ENCODE measurements around the gene SLC38A7.

DNA sequence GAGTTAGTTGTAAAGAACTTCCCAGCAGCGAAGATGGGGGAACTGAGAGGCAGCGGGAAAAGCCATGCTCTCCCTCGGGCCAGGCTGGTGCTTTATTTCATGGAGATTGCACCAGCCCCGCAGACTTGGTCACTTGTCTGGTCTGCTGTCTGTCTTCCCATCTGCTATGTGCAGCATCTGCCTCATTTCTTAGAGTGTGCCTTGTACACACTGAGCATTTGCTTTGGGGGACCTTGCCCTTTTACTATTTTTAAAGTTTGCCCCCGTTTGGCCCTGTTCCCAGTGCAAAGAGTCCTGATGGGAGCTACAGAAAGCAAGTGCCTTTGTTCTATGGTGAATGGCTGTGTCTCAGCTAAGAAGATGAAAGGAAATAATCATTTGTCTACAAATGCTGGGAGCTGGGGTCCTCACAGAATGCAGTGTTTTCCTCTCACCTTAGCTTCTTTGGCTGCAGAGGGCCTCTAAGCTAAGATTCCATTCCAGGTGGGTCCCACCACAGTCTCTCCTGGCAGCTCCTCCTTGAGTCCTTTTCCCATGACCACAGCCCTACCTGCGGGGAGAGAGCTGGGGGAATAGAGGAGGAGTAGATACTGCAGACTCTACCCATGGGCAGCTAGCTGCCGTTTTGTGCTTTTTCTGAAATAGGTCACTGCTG lies 29.9 kb downstream of the SLC38A7 start:
- TF ChIP-seq, protein P1, sequence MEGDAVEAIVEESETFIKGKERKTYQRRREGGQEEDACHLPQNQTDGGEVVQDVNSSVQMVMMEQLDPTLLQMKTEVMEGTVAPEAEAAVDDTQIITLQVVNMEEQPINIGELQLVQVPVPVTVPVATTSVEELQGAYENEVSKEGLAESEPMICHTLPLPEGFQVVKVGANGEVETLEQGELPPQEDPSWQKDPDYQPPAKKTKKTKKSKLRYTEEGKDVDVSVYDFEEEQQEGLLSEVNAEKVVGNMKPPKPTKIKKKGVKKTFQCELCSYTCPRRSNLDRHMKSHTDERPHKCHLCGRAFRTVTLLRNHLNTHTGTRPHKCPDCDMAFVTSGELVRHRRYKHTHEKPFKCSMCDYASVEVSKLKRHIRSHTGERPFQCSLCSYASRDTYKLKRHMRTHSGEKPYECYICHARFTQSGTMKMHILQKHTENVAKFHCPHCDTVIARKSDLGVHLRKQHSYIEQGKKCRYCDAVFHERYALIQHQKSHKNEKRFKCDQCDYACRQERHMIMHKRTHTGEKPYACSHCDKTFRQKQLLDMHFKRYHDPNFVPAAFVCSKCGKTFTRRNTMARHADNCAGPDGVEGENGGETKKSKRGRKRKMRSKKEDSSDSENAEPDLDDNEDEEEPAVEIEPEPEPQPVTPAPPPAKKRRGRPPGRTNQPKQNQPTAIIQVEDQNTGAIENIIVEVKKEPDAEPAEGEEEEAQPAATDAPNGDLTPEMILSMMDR (IDR thresholded peaks at IDR 0.05; ENCODE audit: insufficient read depth, low read length, poor library complexity, severe bottlenecking) = no peak
- TF ChIP-seq EZH2phosphoT487 (conservative IDR thresholded peaks at IDR 0.05; ENCODE audit: low read length) = no peak
